Activated T-cell treated with anti-CD3 and anti-CD28 coated beads, Interleukin-2, amount 50 U/mL, for 24 hours (primary cell): ENCODE data around the gene KHDC1L.
"Not testable (repeated sequence)": the region's sequence is repeated elsewhere in the genome, so short reads cannot be mapped to it uniquely, and the experiment has no call there.

Experiments
- DNase-seq: peaks from one replicate; pipeline ENCODE4 v3.0.0-alpha.2; 2020
- H3K27ac Mint-ChIP-seq: 2 replicates; pipeline ENCODE4 v1.8.0; 2020; ENCODE audit warnings: mild to moderate bottlenecking, mixed read lengths
- H3K27me3 Mint-ChIP-seq: 2 replicates; pipeline ENCODE4 v1.8.0; 2020; ENCODE audit warnings: mixed read lengths
- H3K36me3 Mint-ChIP-seq: 2 replicates; pipeline ENCODE4 v1.8.0; 2020; ENCODE audit warnings: low read depth, mixed read lengths
- H3K4me1 Mint-ChIP-seq: 2 replicates; pipeline ENCODE4 v1.8.0; 2020; ENCODE audit warnings: low read depth, mixed read lengths
- H3K4me3 Mint-ChIP-seq: 2 replicates; pipeline ENCODE4 v1.8.0; 2020; ENCODE audit warnings: mild to moderate bottlenecking, moderate library complexity, mixed read lengths
- H3K9me3 Mint-ChIP-seq: 2 replicates; pipeline ENCODE4 v1.8.0; 2020; ENCODE audit warnings: mixed read lengths

Gene KHDC1L

DNA sequence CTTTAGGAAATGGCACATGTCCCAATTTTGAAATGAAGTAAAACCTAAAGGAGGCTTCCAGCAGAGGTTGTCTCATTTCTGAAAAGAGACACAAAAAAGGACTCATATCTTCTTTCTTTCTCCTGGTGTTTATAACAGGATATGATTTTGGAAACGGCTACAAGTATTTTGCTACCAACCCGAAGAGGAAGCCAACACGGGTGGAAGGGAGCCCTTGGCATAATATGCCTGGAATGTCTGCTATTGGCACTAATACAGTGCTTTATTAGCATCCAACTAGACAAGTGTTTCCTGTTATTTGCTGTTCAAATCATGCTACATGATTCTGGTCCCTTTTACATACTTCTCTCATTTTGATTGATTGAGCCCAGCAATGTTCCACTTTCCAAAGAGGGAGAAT, 8.7 kb upstream of the KHDC1L start:
- H3K4me1 Mint-ChIP-seq, H3K4me3 Mint-ChIP-seq, H3K27ac Mint-ChIP-seq, H3K9me3 Mint-ChIP-seq, H3K36me3 Mint-ChIP-seq, H3K27me3 Mint-ChIP-seq, DNase-seq: not testable (repeated sequence)

DNA sequence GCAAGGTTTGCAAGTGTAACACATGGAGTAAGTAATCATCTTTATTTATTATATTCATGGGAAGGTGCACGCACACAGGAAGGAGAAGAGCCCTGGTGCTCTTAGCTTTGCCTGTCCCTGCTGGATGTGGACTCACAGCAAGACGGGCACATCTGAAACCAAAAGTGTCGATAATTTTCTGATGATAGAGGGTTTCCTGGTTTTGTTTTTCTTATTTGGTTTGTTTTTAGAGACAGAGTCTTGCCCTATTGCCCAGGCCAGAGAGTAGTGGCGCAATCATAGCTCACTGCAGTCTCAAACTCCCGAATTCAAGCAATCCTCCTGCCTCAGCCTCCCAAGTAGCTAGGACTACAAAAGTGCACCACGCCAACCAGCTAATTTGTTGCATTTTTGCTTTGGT, 7.8 kb upstream of the KHDC1L start:
- Mint-ChIP-seq H3K4me1 (no peaks in the 10 kb centered on the region), H3K27me3 (no peaks in the 10 kb centered on the region), H3K27ac (no peak overlapping the region), H3K36me3 (no peaks in the 10 kb centered on the region), H3K9me3 (no peaks in the 10 kb centered on the region), H3K4me3 (no peak overlapping the region)
- DNase-seq, result no peak

DNA sequence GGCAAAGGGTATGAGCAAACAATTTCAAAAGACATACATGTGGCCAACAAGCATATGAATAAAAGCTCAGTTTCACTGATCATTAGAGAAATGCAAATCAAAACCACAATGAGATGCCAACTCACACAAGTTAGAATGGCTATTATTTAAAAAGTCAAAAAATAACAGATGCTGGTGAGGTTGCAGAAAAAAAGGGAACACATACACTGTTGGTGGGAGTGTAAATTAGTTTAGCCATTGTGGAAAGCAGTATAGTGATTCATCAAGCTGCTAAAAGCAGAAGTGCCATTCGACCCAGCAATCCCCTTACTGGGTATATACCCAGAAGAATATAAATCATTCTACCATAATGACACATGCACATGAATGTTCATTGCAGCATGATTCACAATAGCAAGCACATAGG, 6.7 kb upstream of the KHDC1L start:
- no peak overlapping the region for H3K27ac Mint-ChIP-seq
- no peak for DNase-seq
- no peaks in the 10 kb centered on the region for H3K36me3 Mint-ChIP-seq
- no peaks in the 10 kb centered on the region for H3K4me1 Mint-ChIP-seq
- no peaks in the 10 kb centered on the region for H3K9me3 Mint-ChIP-seq
- H3K27me3 Mint-ChIP-seq, result no peaks in the 10 kb centered on the region
- no peak overlapping the region for H3K4me3 Mint-ChIP-seq

DNA sequence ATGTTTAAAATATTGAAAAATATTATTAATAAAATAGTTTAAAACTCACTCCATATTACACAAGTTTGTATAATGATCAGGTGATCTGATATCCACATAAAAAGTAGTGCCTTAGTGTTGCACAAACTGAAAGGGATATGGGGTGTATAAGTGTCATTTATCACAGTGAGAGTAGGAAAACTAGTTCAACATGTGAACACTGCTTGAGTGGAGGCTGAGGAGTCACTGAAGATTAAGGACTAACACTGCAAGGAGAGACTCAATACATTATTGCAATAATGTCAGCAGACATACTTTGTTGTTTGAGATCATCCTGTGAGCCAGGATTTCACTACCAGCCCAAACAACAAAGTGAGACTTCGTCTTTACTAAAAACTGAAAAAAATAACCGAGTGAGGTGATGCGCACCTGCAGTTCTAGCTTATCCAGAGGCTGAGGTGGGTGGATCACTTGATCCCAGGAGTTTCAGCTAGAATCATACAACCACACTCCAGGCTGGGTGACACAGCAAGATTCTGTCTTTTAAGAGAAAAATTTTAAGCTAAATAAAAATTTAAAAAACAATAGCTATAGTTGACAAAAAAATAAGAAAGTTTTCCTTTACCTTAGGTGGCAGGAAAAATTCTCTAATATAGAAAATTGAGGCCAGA, 2.4 kb upstream of the KHDC1L start:
- Mint-ChIP-seq H3K36me3 (no peaks in the 10 kb centered on the region), H3K27ac (no peak overlapping the region), H3K27me3 (no peaks in the 10 kb centered on the region), H3K4me1 (peaks cover 3% of the 10 kb centered on the region), H3K4me3 (no peak overlapping the region), H3K9me3 (no peaks in the 10 kb centered on the region)
- DNase-seq, result no peak

DNA sequence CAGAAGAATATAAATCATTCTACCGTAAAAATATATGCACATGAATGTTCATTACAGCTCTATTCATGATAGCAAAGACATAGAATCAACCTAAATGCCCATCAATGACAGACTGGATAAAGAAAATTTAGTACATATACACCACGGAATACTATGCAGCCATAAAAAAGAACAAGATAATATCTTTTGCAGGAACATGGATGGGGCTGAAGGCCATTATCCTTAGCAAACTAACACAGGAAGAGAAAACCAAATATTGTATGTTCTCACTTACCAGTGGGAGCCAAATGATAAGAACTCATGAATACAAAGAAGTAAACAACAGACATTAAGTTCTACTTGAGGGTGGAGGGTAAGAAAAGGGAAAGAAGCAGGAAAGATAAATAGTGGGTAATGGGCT, 8.4 kb downstream of the KHDC1L start:
- DNase-seq, result no peak
- peaks cover 4% of the 10 kb centered on the region for H3K27me3 Mint-ChIP-seq
- no peak overlapping the region for H3K4me3 Mint-ChIP-seq
- no peak overlapping the region for H3K27ac Mint-ChIP-seq
- H3K36me3 Mint-ChIP-seq, result no peaks in the 10 kb centered on the region
- H3K4me1 Mint-ChIP-seq, result no peaks in the 10 kb centered on the region
- H3K9me3 Mint-ChIP-seq, result peaks cover 1% of the 10 kb centered on the region

DNA sequence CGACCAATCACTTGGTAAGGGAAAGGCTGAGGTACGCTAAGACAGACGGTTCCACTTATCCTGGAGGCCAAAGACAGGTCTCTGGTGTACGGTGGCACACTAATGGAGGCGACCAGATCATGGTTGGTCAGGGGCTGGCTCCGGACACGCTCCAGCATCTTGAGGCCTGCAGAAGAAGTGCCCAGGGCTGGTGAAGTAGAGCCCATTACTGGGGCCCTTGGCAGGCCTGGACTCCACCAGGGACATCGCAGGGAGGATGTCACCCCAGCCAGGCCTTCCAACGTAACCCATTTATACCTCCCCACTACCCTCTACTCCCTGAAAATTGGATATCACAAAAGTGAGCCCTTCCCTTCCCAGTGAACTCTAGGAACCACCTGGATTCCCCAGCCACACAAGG, 16.2 kb downstream of the KHDC1L start:
- DNase-seq, result no peak
- no peak overlapping the region for H3K27ac Mint-ChIP-seq
- H3K4me1 Mint-ChIP-seq, result no peaks in the 10 kb centered on the region
- no peaks in the 10 kb centered on the region for H3K27me3 Mint-ChIP-seq
- no peaks in the 10 kb centered on the region for H3K9me3 Mint-ChIP-seq
- no peak overlapping the region for H3K4me3 Mint-ChIP-seq
- no peaks in the 10 kb centered on the region for H3K36me3 Mint-ChIP-seq

DNA sequence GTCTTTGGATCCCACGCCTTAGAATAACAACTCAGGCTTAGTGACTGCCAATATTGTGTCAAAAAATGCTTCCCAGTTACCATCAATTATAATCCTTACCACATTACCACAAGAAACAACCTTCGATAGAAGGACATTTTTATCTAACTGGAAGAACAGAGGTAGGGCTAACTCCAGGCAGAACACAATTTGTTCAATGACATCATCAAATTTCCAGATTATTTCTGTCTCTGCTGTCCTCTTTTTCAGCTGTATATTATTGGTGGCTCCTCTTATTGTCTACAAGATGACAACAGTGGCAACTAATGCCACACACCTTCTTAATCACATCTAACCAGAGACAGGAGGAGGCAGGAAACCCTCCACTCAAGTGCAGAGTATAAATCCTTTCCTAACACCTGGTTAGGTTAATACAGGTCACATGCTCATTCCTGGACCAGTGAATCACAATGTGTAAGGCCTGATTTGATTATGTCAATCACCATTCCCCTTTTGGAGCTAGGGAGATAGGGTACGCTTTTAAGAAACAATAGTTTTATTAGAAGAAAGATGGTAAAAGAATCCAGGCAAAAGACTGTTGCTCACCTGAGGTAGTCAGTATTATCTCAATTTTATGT, 18.0 kb downstream of the KHDC1L start:
- Mint-ChIP-seq H3K4me3 (no peak overlapping the region), H3K4me1 (no peaks in the 10 kb centered on the region), H3K27ac (no peak overlapping the region), H3K9me3 (no peaks in the 10 kb centered on the region), H3K27me3 (no peaks in the 10 kb centered on the region), H3K36me3 (no peaks in the 10 kb centered on the region)
- DNase-seq, result no peak

DNA sequence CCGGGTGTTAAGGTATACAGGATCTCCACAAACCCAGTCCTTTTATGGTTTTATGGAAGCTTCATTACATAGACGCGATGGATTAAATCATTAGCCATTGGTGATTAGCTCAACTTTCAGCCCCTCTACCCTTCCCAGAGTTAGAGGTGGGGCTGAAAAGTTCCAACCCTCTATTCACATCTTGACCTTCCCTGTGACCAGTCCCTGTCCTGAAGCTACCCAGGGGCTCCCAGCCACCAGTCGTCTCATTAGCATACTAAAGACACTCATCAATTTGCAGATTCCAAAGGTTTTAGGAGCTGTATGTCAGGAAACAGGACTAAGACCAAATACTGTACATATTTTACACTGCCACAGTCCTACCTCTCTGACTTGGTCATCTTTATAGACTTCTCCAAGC, 21.0 kb downstream of the KHDC1L start:
- no peak overlapping the region for H3K27ac Mint-ChIP-seq
- H3K4me1 Mint-ChIP-seq, result peaks cover 2% of the 10 kb centered on the region
- H3K9me3 Mint-ChIP-seq, result no peaks in the 10 kb centered on the region
- no peaks in the 10 kb centered on the region for H3K27me3 Mint-ChIP-seq
- no peaks in the 10 kb centered on the region for H3K36me3 Mint-ChIP-seq
- DNase-seq, result no peak
- no peak overlapping the region for H3K4me3 Mint-ChIP-seq

DNA sequence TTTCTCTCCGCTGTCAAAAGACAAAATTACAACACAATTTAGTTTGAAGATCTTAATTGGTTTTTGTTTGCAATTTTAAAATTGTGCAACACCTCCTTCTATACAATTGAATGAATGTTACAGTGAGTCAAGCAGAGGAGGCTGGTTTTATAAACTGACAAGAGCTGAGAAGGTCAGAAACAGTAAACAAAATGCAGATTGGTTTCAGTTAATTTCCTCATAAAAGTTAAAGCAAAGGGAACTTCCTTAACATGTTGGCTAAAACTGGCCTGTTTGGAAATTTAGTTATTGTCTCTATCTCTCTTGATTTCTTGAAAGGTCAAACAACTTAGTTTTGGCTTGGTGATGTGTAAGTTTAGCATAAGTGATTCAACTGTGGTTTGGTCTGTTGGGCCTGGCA, 22.2 kb downstream of the KHDC1L start:
- no peak overlapping the region for H3K27ac Mint-ChIP-seq
- H3K4me1 Mint-ChIP-seq, result peaks cover 2% of the 10 kb centered on the region
- no peak for DNase-seq
- no peaks in the 10 kb centered on the region for H3K36me3 Mint-ChIP-seq
- H3K27me3 Mint-ChIP-seq, result no peaks in the 10 kb centered on the region
- H3K9me3 Mint-ChIP-seq, result no peaks in the 10 kb centered on the region
- no peak overlapping the region for H3K4me3 Mint-ChIP-seq

DNA sequence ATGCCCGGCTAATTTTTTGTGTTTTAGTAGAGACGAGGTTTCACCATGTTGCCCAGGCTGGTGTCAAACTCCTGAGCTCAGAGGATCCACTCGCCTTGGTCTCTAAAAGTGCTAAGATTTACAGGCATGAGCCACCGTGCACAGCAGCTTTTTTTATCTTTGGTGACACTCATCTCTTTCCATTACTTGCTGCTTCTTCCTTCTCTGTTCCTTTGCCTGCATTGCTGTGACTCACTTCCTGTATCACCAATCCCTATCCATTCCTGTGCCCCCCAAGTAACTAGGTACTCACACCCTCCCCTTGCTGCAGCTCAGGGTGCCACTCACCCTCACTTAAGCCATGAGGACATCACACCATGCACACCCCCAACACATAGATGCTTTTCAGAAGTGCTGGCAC, 24.6 kb downstream of the KHDC1L start:
- Mint-ChIP-seq H3K9me3 (no peaks in the 10 kb centered on the region), H3K27me3 (no peaks in the 10 kb centered on the region), H3K4me3 (no peak overlapping the region), H3K4me1 (peaks cover 2% of the 10 kb centered on the region), H3K36me3 (no peaks in the 10 kb centered on the region), H3K27ac (no peak overlapping the region)
- DNase-seq, result no peak

DNA sequence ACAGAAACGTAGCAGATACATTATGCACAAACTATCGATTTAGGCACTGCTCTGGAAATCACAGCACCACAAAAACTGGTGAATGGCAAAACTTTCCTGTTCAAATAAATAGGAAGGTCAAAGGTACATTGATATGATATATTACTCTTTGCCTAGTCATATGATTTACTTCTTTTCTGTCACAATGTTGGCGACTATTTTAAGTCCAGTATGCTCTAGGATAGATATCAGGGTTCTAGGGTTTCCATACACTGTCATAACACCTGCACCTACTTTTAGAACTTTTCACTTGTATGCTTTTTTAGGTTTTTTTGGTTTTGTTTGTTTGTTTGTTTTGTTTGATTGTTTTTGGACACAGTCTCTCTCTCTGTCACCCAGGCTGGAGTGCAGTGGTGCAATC, 25.0 kb downstream of the KHDC1L start:
- Mint-ChIP-seq H3K27ac (no peak overlapping the region), H3K27me3 (no peaks in the 10 kb centered on the region), H3K9me3 (no peaks in the 10 kb centered on the region), H3K4me3 (no peak overlapping the region), H3K36me3 (peaks cover under 1% of the 10 kb centered on the region), H3K4me1 (peaks cover 2% of the 10 kb centered on the region)
- no peak for DNase-seq

DNA sequence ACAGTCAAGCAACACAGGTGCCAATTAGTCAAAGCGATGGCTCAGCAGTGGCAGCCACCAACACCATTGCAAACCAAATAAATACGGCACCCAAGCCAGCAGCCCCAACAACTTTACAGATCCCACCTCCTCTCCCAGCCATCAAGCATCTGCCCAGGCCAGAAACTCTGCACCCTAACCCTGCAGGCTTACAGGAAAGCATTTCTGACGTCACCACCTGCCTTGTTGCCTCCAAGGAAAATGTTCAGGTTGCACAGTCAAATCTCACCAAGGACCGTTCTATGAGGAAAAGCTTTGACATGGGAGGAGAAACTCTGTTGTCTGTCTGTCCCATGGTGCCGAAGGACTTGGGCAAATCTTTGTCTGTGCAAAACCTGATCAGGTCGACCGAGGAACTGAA, 30.6 kb downstream of the KHDC1L start:
- no peaks in the 10 kb centered on the region for H3K4me1 Mint-ChIP-seq
- H3K9me3 Mint-ChIP-seq, result no peaks in the 10 kb centered on the region

DNA sequence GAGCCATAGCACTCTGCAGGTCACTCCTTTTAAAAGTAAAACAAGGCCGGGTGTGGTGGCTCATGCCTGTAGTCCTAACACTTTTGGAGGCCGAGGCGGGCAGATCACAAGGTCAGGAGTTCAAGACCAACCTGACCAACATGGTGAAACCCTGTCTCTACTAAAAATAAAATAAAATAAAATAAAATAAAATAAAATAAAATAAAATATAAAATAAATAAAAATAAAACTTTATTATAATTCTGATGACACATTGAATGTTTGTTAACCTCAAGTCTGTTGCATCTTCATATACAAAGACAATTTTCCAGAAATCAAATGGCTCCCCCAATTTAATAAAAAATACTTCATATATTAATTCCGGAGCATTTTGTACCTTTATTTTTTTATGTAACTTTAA, 32.0 kb downstream of the KHDC1L start:
- not testable (repeated sequence) for H3K9me3 Mint-ChIP-seq, DNase-seq, H3K27me3 Mint-ChIP-seq, H3K27ac Mint-ChIP-seq, H3K4me1 Mint-ChIP-seq, H3K4me3 Mint-ChIP-seq
- peaks cover 11% of the 10 kb centered on the region for H3K36me3 Mint-ChIP-seq

More for the DNA sequence above, 30.6 kb downstream of the KHDC1L start:
- Mint-ChIP-seq H3K4me3 (no peak overlapping the region), H3K27ac (no peak overlapping the region), H3K36me3 (peaks cover 11% of the 10 kb centered on the region), H3K27me3 (no peaks in the 10 kb centered on the region)
- no peak for DNase-seq

DNA sequence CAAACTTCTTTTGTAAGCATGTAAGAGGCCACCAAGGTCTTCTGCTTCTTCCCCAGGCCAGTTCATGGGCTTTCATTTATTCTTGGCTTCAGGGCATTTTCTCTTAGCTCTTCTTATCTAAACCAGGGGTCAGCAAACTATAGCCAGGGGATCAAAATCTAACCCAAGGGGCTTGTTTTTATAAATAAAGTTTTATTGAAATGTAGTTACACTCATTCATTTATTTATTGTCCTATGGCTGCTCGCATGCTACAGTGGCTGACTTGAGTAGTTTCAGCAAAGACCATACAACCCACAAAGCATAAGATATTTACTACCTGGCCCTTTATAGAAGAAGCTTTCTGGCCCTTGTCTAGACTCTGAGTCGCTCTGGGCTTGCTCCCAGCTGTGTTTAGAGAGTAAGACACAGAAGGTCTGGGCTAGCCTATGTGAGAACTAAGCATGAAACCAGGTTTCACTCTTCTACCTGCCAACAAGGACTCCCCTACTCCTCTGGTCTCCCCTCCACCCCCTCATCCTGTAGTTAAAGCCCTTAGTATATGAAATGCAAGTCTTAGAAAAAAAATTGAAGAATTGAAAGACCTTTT, 43.2 kb downstream of the KHDC1L start:
- H3K27me3 Mint-ChIP-seq, result no peaks in the 10 kb centered on the region
- H3K9me3 Mint-ChIP-seq, result no peaks in the 10 kb centered on the region
- H3K27ac Mint-ChIP-seq, result no peak overlapping the region
- peaks cover 6% of the 10 kb centered on the region for H3K4me1 Mint-ChIP-seq
- no peaks in the 10 kb centered on the region for H3K36me3 Mint-ChIP-seq
- H3K4me3 Mint-ChIP-seq, result no peak overlapping the region
- DNase-seq, result no peak

DNA sequence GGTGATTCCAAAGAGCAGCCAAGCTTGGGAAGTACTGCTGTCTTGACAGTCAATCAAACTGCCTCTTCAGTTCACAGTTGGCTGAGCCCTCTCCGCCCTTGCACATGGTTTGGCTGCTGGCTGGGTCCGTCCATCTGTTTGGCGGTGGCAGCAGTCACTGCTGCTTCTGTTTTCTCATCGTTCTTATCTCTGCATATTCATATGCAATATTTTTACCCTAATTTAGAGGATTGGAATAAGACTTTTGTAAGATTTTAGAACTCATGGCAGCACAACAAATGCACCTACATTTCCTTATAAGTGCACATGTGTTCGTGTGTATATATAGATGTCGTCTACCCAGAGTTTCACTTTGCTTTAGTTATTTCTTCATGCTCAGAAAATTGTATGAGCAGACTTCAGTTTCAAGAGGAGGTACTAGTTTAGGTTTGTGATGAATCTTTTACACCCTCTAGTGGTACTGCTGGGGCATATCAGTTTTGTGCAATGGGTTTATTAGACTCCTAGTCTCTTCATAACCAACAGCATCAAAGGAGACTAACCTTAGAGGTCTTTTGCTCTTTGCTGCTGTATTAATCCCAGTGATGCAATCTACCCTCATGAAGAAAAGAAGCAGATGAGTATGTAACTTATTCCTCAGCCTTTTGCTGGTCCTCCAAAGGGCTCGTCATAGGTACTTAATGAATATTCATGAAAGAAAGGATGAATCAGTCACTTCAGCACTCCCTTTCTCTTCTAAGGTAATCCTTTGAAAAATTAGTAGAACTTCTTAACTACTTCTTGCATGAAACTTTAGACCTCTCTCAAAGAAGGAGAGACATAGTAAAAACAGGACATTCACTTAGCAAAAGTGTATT, 44.3 kb downstream of the KHDC1L start:
- H3K27ac Mint-ChIP-seq, result no peak overlapping the region
- peaks cover 6% of the 10 kb centered on the region for H3K4me1 Mint-ChIP-seq
- H3K27me3 Mint-ChIP-seq, result no peaks in the 10 kb centered on the region
- H3K4me3 Mint-ChIP-seq, result peak overlapping the region; percentile 3
- no peak for DNase-seq
- no peaks in the 10 kb centered on the region for H3K36me3 Mint-ChIP-seq
- no peaks in the 10 kb centered on the region for H3K9me3 Mint-ChIP-seq
